Common myeloid progenitor, CD34-positive (primary cell): ENCODE measurements around the gene CHSY3.
A peak's percentile ranks its signal among the peaks of the same experiment; 100 is the strongest.

Experiments
- CTCF ChIA-PET: fragments of 350-600 bp; sonication (Branson Sonifier 250); formaldehyde crosslinking; loops from one replicate; lab custom pipeline; 2021; ENCODE audit warnings: antibody characterized with exemption; lab: Charles Lee
- POLR2A ChIA-PET: fragments of 350-600 bp; sonication (Branson Sonifier 250); formaldehyde crosslinking; loops from one replicate; lab custom pipeline; 2021; ENCODE audit warnings: antibody characterized with exemption; lab: Charles Lee
- DNase-seq, 3 donors: peaks; one replicate each; pipeline versions ENCODE4 v3.0.0 to v3.0.0-alpha.2; 2013
- H3K27ac ChIP-seq, 2 experiments: 1 replicate in 1 of 2; 2 replicates in 1 of 2; pipeline ENCODE4 v1.7.0; 2013; ENCODE audit warnings: inconsistent platforms in 2 of 2, low read length in 2 of 2, mild to moderate bottlenecking in 2 of 2, low read depth in 1 of 2, moderate library complexity in 1 of 2; ENCODE audit not compliant: severe bottlenecking in 2 of 2, insufficient read depth in 1 of 2, poor library complexity in 1 of 2
- H3K27me3 ChIP-seq, 5 experiments: replicated peaks in 2 of 5; 1 replicate in 3 of 5; 2 replicates in 2 of 5; pipeline versions ENCODE4 v1.6.1 to v1.7.0; 2013; ENCODE audit warnings: low read length in 4 of 5, mild to moderate bottlenecking in 2 of 5, moderate library complexity in 2 of 5, inconsistent platforms in 1 of 5; ENCODE audit not compliant: insufficient read depth in 5 of 5, control insufficient read depth in 4 of 5
- H3K36me3 ChIP-seq, 4 experiments: 1 replicate in 2 of 4; 2 replicates in 2 of 4; pipeline versions ENCODE4 v1.6.1 to v1.7.0; 2013; ENCODE audit warnings: low read length in 3 of 4, control low read depth in 1 of 4, mild to moderate bottlenecking in 1 of 4; ENCODE audit not compliant: control insufficient read depth in 4 of 4, insufficient read depth in 4 of 4
- H3K4me1 ChIP-seq, 4 experiments: 1 replicate in 3 of 4; 2 replicates in 1 of 4; pipeline versions ENCODE4 v1.6.1 to v1.7.1; 2013; ENCODE audit warnings: low read length in 3 of 4, mild to moderate bottlenecking in 3 of 4, control low read depth in 1 of 4, inconsistent platforms in 1 of 4, moderate library complexity in 1 of 4; ENCODE audit not compliant: control insufficient read depth in 4 of 4, insufficient read depth in 4 of 4; ENCODE audit errors: control extremely low read depth in 1 of 4
- H3K4me3 ChIP-seq, 7 experiments: 1 replicate in 4 of 7; 2 replicates in 3 of 7; pipeline versions ENCODE4 v1.5.1 to v1.7.0; 2013; ENCODE audit warnings: mild to moderate bottlenecking in 7 of 7, low read length in 6 of 7, moderate library complexity in 6 of 7, inconsistent platforms in 2 of 7, low read depth in 2 of 7, control low read depth in 1 of 7; ENCODE audit not compliant: insufficient read depth in 4 of 7, control insufficient read depth in 1 of 7; ENCODE audit errors: extremely low read depth in 1 of 7
- H3K9me3 ChIP-seq, 5 experiments: 1 replicate in 4 of 5; 2 replicates in 1 of 5; pipeline versions ENCODE4 v1.6.1 to v1.7.1; 2013; ENCODE audit warnings: low read length in 4 of 5, mild to moderate bottlenecking in 2 of 5, inconsistent platforms in 1 of 5, low read depth in 1 of 5, moderate library complexity in 1 of 5; ENCODE audit not compliant: control insufficient read depth in 4 of 5, insufficient read depth in 2 of 5; ENCODE audit errors: control extremely low read depth in 1 of 5
- WGBS: methylation state at CpG from one replicate; pipeline ENCODE4 v1.1.5; 2013; ENCODE audit not compliant: insufficient coverage; 5-methylcytosine and 5-hydroxymethylcytosine counted together

Gene CHSY3

GRCh38 chr5:130096483-130096882 is 192.2 kb downstream of the CHSY3 start:
- Histone ChIP-seq H3K4me1 (no peaks in the 10 kb centered on the region), H3K27me3 (no peaks in the 10 kb centered on the region), H3K36me3 (no peaks in the 10 kb centered on the region), H3K4me3 (no peak overlapping the region), H3K9me3 (peaks cover 0 to 1% (median 0%) of the 10 kb centered on the region in 5 experiments), H3K27ac (no peak overlapping the region)
- no peak for DNase-seq
- ChIA-PET CTCF (interaction anchor here (1.1 to 1.3 kb wide), 2 partner anchors 11 to 13 kb away, joined by 3 to 4 read pairs; no protein-coding TSS in a partner anchor), POLR2A (no interaction called here)
- WGBS: 100% methylated on average over 1 of the region's 2 CpGs

DNA sequence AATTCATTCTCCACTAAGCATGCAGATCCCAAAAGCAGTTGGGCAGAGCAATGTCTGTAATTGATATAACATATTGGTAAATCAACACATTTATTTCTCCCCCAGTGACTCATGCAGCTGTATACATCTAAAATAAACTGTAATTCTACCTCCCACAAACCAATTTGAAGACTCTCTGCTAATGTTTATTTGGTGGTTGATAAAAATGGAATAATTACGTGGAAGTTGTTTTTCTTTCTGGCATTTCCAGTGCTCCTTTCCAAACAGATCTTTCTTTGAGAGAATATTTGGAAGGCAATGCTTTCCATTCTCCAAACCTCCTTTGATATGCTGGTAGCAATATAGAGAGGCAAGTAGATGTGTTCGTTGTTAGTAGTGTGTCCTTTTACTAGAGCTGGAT is 194.7 kb downstream of the CHSY3 start:
- Histone ChIP-seq H3K27ac (no peak overlapping the region), H3K4me3 (no peak overlapping the region), H3K9me3 (peaks cover 0 to 1% (median 0%) of the 10 kb centered on the region in 5 experiments), H3K27me3 (no peaks in the 10 kb centered on the region), H3K36me3 (no peaks in the 10 kb centered on the region), H3K4me1 (no peaks in the 10 kb centered on the region)
- no peak for DNase-seq
- WGBS: no CpG with 5 or more reads among the region's 2 CpGs
- CTCF ChIA-PET: interaction anchor here (2.3 kb wide), 1 partner anchor 11 kb away, joined by 7 read pairs; no protein-coding TSS in a partner anchor
- POLR2A ChIA-PET: no interaction called here

- no peaks in the 10 kb centered on the region for H3K9me3 ChIP-seq
- no peaks in the 10 kb centered on the region for H3K27me3 ChIP-seq
- POLR2A ChIA-PET: no interaction called here
- DNase-seq: no peak
- no peak overlapping the region for H3K4me3 ChIP-seq
- H3K36me3 ChIP-seq: no peaks in the 10 kb centered on the region
- no peak overlapping the region for H3K27ac ChIP-seq
- WGBS: no CpG with 5 or more reads among the region's 3 CpGs
- CTCF ChIA-PET: no interaction called here
- H3K4me1 ChIP-seq: no peaks in the 10 kb centered on the region
Measured at GRCh38 chr5:130102375-130102774, 198.1 kb downstream of the CHSY3 start.

DNA sequence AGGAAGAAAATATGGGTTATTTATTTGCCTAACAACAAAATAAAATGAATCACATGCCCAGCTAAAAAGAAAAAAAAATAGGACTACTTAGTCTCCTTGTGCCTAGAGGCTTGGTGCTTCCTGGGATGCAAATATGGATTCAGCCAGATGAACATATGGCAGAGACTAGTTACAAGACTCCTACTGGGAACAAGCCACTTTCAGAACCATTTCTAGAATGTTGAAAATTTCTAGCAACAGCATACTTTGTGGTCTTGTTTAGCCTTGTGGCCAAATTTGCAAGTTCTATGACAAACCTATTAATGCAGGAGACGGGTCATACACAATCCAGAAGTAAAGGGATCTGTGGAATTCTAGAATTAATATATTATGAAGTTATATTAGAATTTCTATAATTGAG is 198.7 kb downstream of the CHSY3 start:
- DNase-seq: no peak
- H3K4me1 ChIP-seq: no peaks in the 10 kb centered on the region
- POLR2A ChIA-PET: no interaction called here
- WGBS: no CpG with 5 or more reads among the region's 1 CpG
- no peak overlapping the region for H3K27ac ChIP-seq
- CTCF ChIA-PET: no interaction called here
- H3K4me3 ChIP-seq: no peak overlapping the region
- no peaks in the 10 kb centered on the region for H3K36me3 ChIP-seq
- no peaks in the 10 kb centered on the region for H3K27me3 ChIP-seq
- H3K9me3 ChIP-seq: no peaks in the 10 kb centered on the region

DNA sequence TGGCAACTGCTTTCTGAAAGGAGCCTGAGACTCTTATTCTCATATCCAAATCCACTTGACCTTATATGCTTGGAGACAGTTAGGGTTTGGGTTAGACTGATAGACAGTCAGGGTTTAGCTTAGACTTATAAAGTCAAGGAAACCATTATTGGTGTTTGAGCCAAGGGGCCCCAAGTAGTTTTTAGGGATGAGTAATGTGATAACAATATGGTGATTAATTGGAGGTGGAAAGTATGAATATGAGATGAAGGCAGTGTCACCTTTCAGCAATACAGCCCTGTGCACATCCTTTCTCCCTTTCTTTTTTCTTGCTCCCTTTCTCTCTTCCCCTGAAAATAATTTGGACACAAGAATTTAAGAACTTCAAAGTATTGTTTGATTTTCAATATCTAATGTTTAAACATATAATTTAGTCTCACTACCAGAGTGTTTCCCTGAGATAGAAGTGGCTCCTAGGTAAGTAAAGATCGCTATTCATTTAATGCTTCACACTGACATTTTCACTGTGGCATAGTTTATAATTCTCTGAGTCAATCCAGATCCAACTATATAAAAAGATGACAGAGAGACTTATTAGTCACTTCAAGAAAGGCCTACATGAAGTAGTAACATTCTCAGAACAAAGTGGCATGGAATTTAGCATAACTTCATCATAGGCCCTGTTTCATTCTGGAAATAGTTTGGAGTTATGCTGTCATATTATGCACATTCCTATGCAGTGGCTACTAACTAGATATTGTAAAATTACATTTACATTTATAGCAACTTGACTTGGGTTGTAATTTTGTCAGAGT is 200.8 kb downstream of the CHSY3 start:
- Histone ChIP-seq H3K4me3 (no peak overlapping the region), H3K4me1 (no peaks in the 10 kb centered on the region), H3K27me3 (no peaks in the 10 kb centered on the region), H3K9me3 (no peaks in the 10 kb centered on the region), H3K27ac (no peak overlapping the region), H3K36me3 (no peaks in the 10 kb centered on the region)
- CTCF ChIA-PET: interaction anchor here (1.0 kb wide), 1 partner anchor 12 kb away, joined by 3 read pairs; no protein-coding TSS in a partner anchor
- 100% methylated on average over 1 of the region's 1 CpG for WGBS
- POLR2A ChIA-PET: no interaction called here
- DNase-seq: no peak

GRCh38 chr5:130106480-130106879 is 202.2 kb downstream of the CHSY3 start:
- H3K27me3 ChIP-seq: no peaks in the 10 kb centered on the region
- no peak overlapping the region for H3K4me3 ChIP-seq
- DNase-seq: no peak
- ChIA-PET POLR2A (interaction anchor here (0.7 kb wide), 1 partner anchor 1065 kb away, joined by 3 read pairs; no protein-coding TSS in a partner anchor), CTCF (interaction anchor here (1.4 kb wide), 1 partner anchor 1003 kb away, joined by 4 read pairs; no protein-coding TSS in a partner anchor)
- H3K36me3 ChIP-seq: no peaks in the 10 kb centered on the region
- H3K27ac ChIP-seq: no peak overlapping the region
- no peaks in the 10 kb centered on the region for H3K4me1 ChIP-seq
- no peaks in the 10 kb centered on the region for H3K9me3 ChIP-seq

- no peak overlapping the region for H3K4me3 ChIP-seq
- POLR2A ChIA-PET: no interaction called here
- no CpG with 5 or more reads among the region's 1 CpG for WGBS
- no peaks in the 10 kb centered on the region for H3K9me3 ChIP-seq
- peak; percentile 48 to 68 (median 65) for DNase-seq
- H3K27ac ChIP-seq: no peak overlapping the region
- no peaks in the 10 kb centered on the region for H3K27me3 ChIP-seq
- H3K36me3 ChIP-seq: no peaks in the 10 kb centered on the region
- no peaks in the 10 kb centered on the region for H3K4me1 ChIP-seq
- CTCF ChIA-PET: interaction anchor here (0.7 to 2.2 kb wide), 11 partner anchors 10 to 1000 kb away, joined by 3 to 7 read pairs (median 4); no protein-coding TSS in a partner anchor
Measured at GRCh38 chr5:130109152-130109551, 204.9 kb downstream of the CHSY3 start.
